ENCODE results near the gene MARCHF2.

GRCh38 chr19:8395621-8396082 is 17.5 kb upstream of the MARCHF2 start:
- no peak for TF ChIP-seq CTCF (IDR thresholded peaks at IDR 0.05)
- TF ChIP-seq HDAC2 (IDR thresholded peaks at IDR 0.05): no peak
- TF ChIP-seq MAZ (IDR thresholded peaks at IDR 0.05; ENCODE audit: borderline replicate concordance, low read depth, low read length): no peak
- no peak for TF ChIP-seq NR3C1 (IDR thresholded peaks at IDR 0.05)
- TF ChIP-seq USF2 (IDR thresholded peaks at IDR 0.05): no peak
- no peak for TF ChIP-seq CHD2 (IDR thresholded peaks at IDR 0.05; ENCODE audit: low read length, partially characterized antibody)
- no peak for TF ChIP-seq REST (IDR thresholded peaks at IDR 0.05)
- TF ChIP-seq RAD21 (conservative IDR thresholded peaks at IDR 0.05 in 1 of 2, IDR thresholded peaks at IDR 0.05 in 1 of 2): no peak

Measured in A549 (cell line).